Measurements from ENCODE around the gene PIEZO2. TPM values are rescaled to one million over a fixed set of nuclear protein-coding genes. Genes with fewer than 3 reads are reported as not detected.

PIEZO2 gene
- total RNA-seq, 1 donor from 2014 or later = 1.7 TPM

- Mint-ChIP-seq H3K4me1 (ENCODE audit: low read depth) (no peaks in the 10 kb centered on the region), H3K9me3 (ENCODE audit: low read depth) (no peaks in the 10 kb centered on the region), H3K27me3 (peaks cover 88% of the 10 kb centered on the region), H3K4me3 (ENCODE audit: low read depth) (no peak overlapping the region), H3K27ac (no peak overlapping the region), H3K36me3 (ENCODE audit: insufficient read depth) (no peaks in the 10 kb centered on the region)
- DNase-seq (ENCODE audit: low spot score, unreplicated experiment) = no peak
- no peak for TF ChIP-seq CTCF (IDR thresholded peaks at IDR 0.05; ENCODE audit: unreplicated experiment)
Observed at GRCh38 chr18:11095674-11096293, 53.6 kb downstream of the PIEZO2 start.

GRCh38 chr18:11095211-11095610, 54.2 kb downstream of the PIEZO2 start:
- Mint-ChIP-seq H3K36me3 (ENCODE audit: insufficient read depth) (no peaks in the 10 kb centered on the region), H3K4me3 (ENCODE audit: low read depth) (no peak overlapping the region), H3K27ac (no peak overlapping the region), H3K9me3 (ENCODE audit: low read depth) (no peaks in the 10 kb centered on the region), H3K4me1 (ENCODE audit: low read depth) (no peaks in the 10 kb centered on the region), H3K27me3 (peaks cover 85% of the 10 kb centered on the region)
- TF ChIP-seq CTCF (IDR thresholded peaks at IDR 0.05; ENCODE audit: unreplicated experiment) = no peak
- DNase-seq (ENCODE audit: low spot score, unreplicated experiment) = no peak

GRCh38 chr18:11091746-11092145, 57.6 kb downstream of the PIEZO2 start:
- no peak for DNase-seq (ENCODE audit: low spot score, unreplicated experiment)
- Mint-ChIP-seq H3K9me3 (ENCODE audit: low read depth) (no peaks in the 10 kb centered on the region), H3K27me3 (peaks cover 88% of the 10 kb centered on the region), H3K27ac (no peak overlapping the region), H3K36me3 (ENCODE audit: insufficient read depth) (no peaks in the 10 kb centered on the region), H3K4me1 (ENCODE audit: low read depth) (peaks cover 11% of the 10 kb centered on the region), H3K4me3 (ENCODE audit: low read depth) (no peak overlapping the region)
- no peak for TF ChIP-seq CTCF (IDR thresholded peaks at IDR 0.05; ENCODE audit: unreplicated experiment)

- H3K27ac Mint-ChIP-seq = no peak overlapping the region
- no peaks in the 10 kb centered on the region for H3K9me3 Mint-ChIP-seq (ENCODE audit: low read depth)
- H3K4me1 Mint-ChIP-seq (ENCODE audit: low read depth) = peaks cover 11% of the 10 kb centered on the region
- DNase-seq (ENCODE audit: low spot score, unreplicated experiment) = no peak
- TF ChIP-seq CTCF (IDR thresholded peaks at IDR 0.05; ENCODE audit: unreplicated experiment) = no peak
- no peaks in the 10 kb centered on the region for H3K36me3 Mint-ChIP-seq (ENCODE audit: insufficient read depth)
- peaks cover 87% of the 10 kb centered on the region for H3K27me3 Mint-ChIP-seq
- H3K4me3 Mint-ChIP-seq (ENCODE audit: low read depth) = no peak overlapping the region
Observed at GRCh38 chr18:11089931-11090715, 59.2 kb downstream of the PIEZO2 start.

GRCh38 chr18:11081009-11081532, 68.3 kb downstream of the PIEZO2 start:
- H3K36me3 Mint-ChIP-seq (ENCODE audit: insufficient read depth) = no peaks in the 10 kb centered on the region
- no peak overlapping the region for H3K4me3 Mint-ChIP-seq (ENCODE audit: low read depth)
- no peak for DNase-seq (ENCODE audit: low spot score, unreplicated experiment)
- no peaks in the 10 kb centered on the region for H3K4me1 Mint-ChIP-seq (ENCODE audit: low read depth)
- H3K27ac Mint-ChIP-seq = no peak overlapping the region
- H3K9me3 Mint-ChIP-seq (ENCODE audit: low read depth) = no peaks in the 10 kb centered on the region
- H3K27me3 Mint-ChIP-seq = peaks cover 90% of the 10 kb centered on the region
- no peak for TF ChIP-seq CTCF (IDR thresholded peaks at IDR 0.05; ENCODE audit: unreplicated experiment)
